Activated T-helper 1 cell treated with anti-CD3 and anti-CD28 coated beads, Interleukin-12 subunit alpha, Interleukin-12 subunit beta, Interleukin-2, Interleukin-4 antibody, amounts not matched to agents 30 ng/mL and 10 ng/mL and 1 ng/mL, durations not matched to agents 14 hours and 24 hours and 36 hours (primary cell): ENCODE data around the gene SLC6A18. TPM values are rescaled to one million over a fixed set of nuclear protein-coding genes. Genes with fewer than 3 reads are reported as not detected.

Source experiments
- DNase-seq: peaks from one replicate; pipeline ENCODE4 v3.0.0; 2021; ENCODE audit warnings: low spot score
- H3K27ac Mint-ChIP-seq: one replicate; pipeline ENCODE4 v1.8.0; 2021; ENCODE audit warnings: mild to moderate bottlenecking, mixed read lengths
- H3K27me3 Mint-ChIP-seq: one replicate; pipeline ENCODE4 v1.8.0; 2022; ENCODE audit warnings: mild to moderate bottlenecking, moderate library complexity, mixed read lengths; ENCODE audit not compliant: insufficient read depth
- H3K36me3 Mint-ChIP-seq: one replicate; pipeline ENCODE4 v1.8.0; 2021; ENCODE audit warnings: low read depth, mixed read lengths
- H3K4me1 Mint-ChIP-seq: one replicate; pipeline ENCODE4 v1.8.0; 2021; ENCODE audit warnings: low read depth, mixed read lengths
- H3K4me3 Mint-ChIP-seq: one replicate; pipeline ENCODE4 v1.8.0; 2021; ENCODE audit warnings: mild to moderate bottlenecking, moderate library complexity, mixed read lengths
- H3K9me3 Mint-ChIP-seq: one replicate; pipeline ENCODE4 v1.8.0; 2021; ENCODE audit warnings: mixed read lengths
- intact Hi-C: fragments of 100-400 bp; cut with micrococcal nuclease; formaldehyde crosslinking; loops from one replicate; pipeline ENCODE4 v1.15.1; 2024
- total RNA-seq: library from RNA; stranded (reverse); gene quantifications from 2 replicates; pipeline ENCODE4 v1.2.3, GENCODE V29; 2022

Gene SLC6A18
- total RNA-seq, 1 donor from 2014 or later: not detected

- intact Hi-C loops: no loop called here
These were observed 6.7 kb upstream of the SLC6A18 start for GRCh38 chr5:1218351-1219080.

GRCh38 chr5:1219098-1219767 is 5.9 kb upstream of the SLC6A18 start:
- no peak for DNase-seq
- Mint-ChIP-seq H3K9me3 (no peaks in the 10 kb centered on the region), H3K36me3 (no peaks in the 10 kb centered on the region), H3K27me3 (no peaks in the 10 kb centered on the region), H3K4me1 (no peaks in the 10 kb centered on the region), H3K27ac (no peak overlapping the region), H3K4me3 (no peak overlapping the region)
- intact Hi-C loops: no loop called here

More at GRCh38 chr5:1218351-1219080, 6.7 kb upstream of the SLC6A18 start:
- no peaks in the 10 kb centered on the region for H3K27me3 Mint-ChIP-seq
- no peak overlapping the region for H3K27ac Mint-ChIP-seq
- no peak overlapping the region for H3K4me3 Mint-ChIP-seq
- H3K36me3 Mint-ChIP-seq: no peaks in the 10 kb centered on the region
- H3K4me1 Mint-ChIP-seq: no peaks in the 10 kb centered on the region
- DNase-seq: no peak
- H3K9me3 Mint-ChIP-seq: no peaks in the 10 kb centered on the region

- Mint-ChIP-seq H3K27me3 (no peaks in the 10 kb centered on the region), H3K27ac (no peak overlapping the region), H3K4me3 (no peak overlapping the region), H3K9me3 (no peaks in the 10 kb centered on the region), H3K36me3 (no peaks in the 10 kb centered on the region), H3K4me1 (no peaks in the 10 kb centered on the region)
- intact Hi-C loops: no loop called here
- DNase-seq: no peak
These were observed 5.4 kb upstream of the SLC6A18 start for GRCh38 chr5:1219768-1220100.

GRCh38 chr5:1220351-1220750 is 4.8 kb upstream of the SLC6A18 start:
- no peak overlapping the region for H3K4me3 Mint-ChIP-seq
- H3K27ac Mint-ChIP-seq: no peak overlapping the region
- H3K27me3 Mint-ChIP-seq: no peaks in the 10 kb centered on the region
- intact Hi-C loops: no loop called here
- no peaks in the 10 kb centered on the region for H3K9me3 Mint-ChIP-seq
- no peaks in the 10 kb centered on the region for H3K4me1 Mint-ChIP-seq
- no peaks in the 10 kb centered on the region for H3K36me3 Mint-ChIP-seq
- no peak for DNase-seq

GRCh38 chr5:1220831-1221230 is 4.3 kb upstream of the SLC6A18 start:
- H3K4me3 Mint-ChIP-seq: no peak overlapping the region

GRCh38 chr5:1221721-1222120 is 3.5 kb upstream of the SLC6A18 start:
- H3K27ac Mint-ChIP-seq: no peak overlapping the region
- H3K36me3 Mint-ChIP-seq: no peaks in the 10 kb centered on the region
- no peaks in the 10 kb centered on the region for H3K27me3 Mint-ChIP-seq
- H3K9me3 Mint-ChIP-seq: no peaks in the 10 kb centered on the region
- intact Hi-C loops: no loop called here
- no peak overlapping the region for H3K4me3 Mint-ChIP-seq
- no peaks in the 10 kb centered on the region for H3K4me1 Mint-ChIP-seq
- no peak for DNase-seq

More at GRCh38 chr5:1220831-1221230, 4.3 kb upstream of the SLC6A18 start:
- Mint-ChIP-seq H3K27ac (no peak overlapping the region), H3K9me3 (no peaks in the 10 kb centered on the region), H3K4me1 (no peaks in the 10 kb centered on the region), H3K27me3 (no peaks in the 10 kb centered on the region), H3K36me3 (no peaks in the 10 kb centered on the region)
- intact Hi-C loops: no loop called here
- DNase-seq: no peak

- intact Hi-C loops: no loop called here
- no peak overlapping the region for H3K4me3 Mint-ChIP-seq
- no peaks in the 10 kb centered on the region for H3K27me3 Mint-ChIP-seq
- no peaks in the 10 kb centered on the region for H3K9me3 Mint-ChIP-seq
- no peaks in the 10 kb centered on the region for H3K36me3 Mint-ChIP-seq
- no peak for DNase-seq
- no peak overlapping the region for H3K27ac Mint-ChIP-seq
- no peaks in the 10 kb centered on the region for H3K4me1 Mint-ChIP-seq
These were observed 3.0 kb upstream of the SLC6A18 start for GRCh38 chr5:1222147-1222546.

GRCh38 chr5:1222621-1223277 is 2.4 kb upstream of the SLC6A18 start:
- no peak for DNase-seq
- Mint-ChIP-seq H3K36me3 (no peaks in the 10 kb centered on the region), H3K4me1 (peaks cover 3% of the 10 kb centered on the region), H3K27me3 (no peaks in the 10 kb centered on the region), H3K9me3 (no peaks in the 10 kb centered on the region), H3K4me3 (no peak overlapping the region), H3K27ac (no peak overlapping the region)
- intact Hi-C loops: no loop called here

- Mint-ChIP-seq H3K36me3 (no peaks in the 10 kb centered on the region), H3K27me3 (no peaks in the 10 kb centered on the region), H3K4me3 (no peak overlapping the region), H3K4me1 (peaks cover 3% of the 10 kb centered on the region), H3K27ac (no peak overlapping the region), H3K9me3 (no peaks in the 10 kb centered on the region)
- intact Hi-C loops: no loop called here
- no peak for DNase-seq
These were observed 1.9 kb upstream of the SLC6A18 start for GRCh38 chr5:1223278-1223670.

- no peak for DNase-seq
- Mint-ChIP-seq H3K9me3 (no peaks in the 10 kb centered on the region), H3K27me3 (peaks cover 4% of the 10 kb centered on the region), H3K4me3 (no peak overlapping the region), H3K36me3 (no peaks in the 10 kb centered on the region), H3K4me1 (peaks cover 3% of the 10 kb centered on the region), H3K27ac (no peak overlapping the region)
- intact Hi-C loops: no loop called here
These were observed 550 bp upstream of the SLC6A18 start for GRCh38 chr5:1224631-1225030.

- DNase-seq: no peak
- intact Hi-C loops: no loop called here
- H3K27ac Mint-ChIP-seq: no peak overlapping the region
- no peaks in the 10 kb centered on the region for H3K9me3 Mint-ChIP-seq
- H3K4me1 Mint-ChIP-seq: peaks cover 3% of the 10 kb centered on the region
- no peaks in the 10 kb centered on the region for H3K36me3 Mint-ChIP-seq
- no peak overlapping the region for H3K4me3 Mint-ChIP-seq
- H3K27me3 Mint-ChIP-seq: peaks cover 4% of the 10 kb centered on the region
These were observed 1.1 kb downstream of the SLC6A18 start for GRCh38 chr5:1226231-1226630.

GRCh38 chr5:1226839-1227581 is 1.8 kb downstream of the SLC6A18 start:
- DNase-seq: no peak
- Mint-ChIP-seq H3K36me3 (no peaks in the 10 kb centered on the region), H3K27me3 (peaks cover 4% of the 10 kb centered on the region), H3K4me3 (no peak overlapping the region), H3K9me3 (no peaks in the 10 kb centered on the region), H3K27ac (no peak overlapping the region), H3K4me1 (peaks cover 3% of the 10 kb centered on the region)
- intact Hi-C loops: no loop called here

GRCh38 chr5:1227667-1228066 is 2.5 kb downstream of the SLC6A18 start:
- peaks cover 3% of the 10 kb centered on the region for H3K4me1 Mint-ChIP-seq
- H3K36me3 Mint-ChIP-seq: no peaks in the 10 kb centered on the region
- no peaks in the 10 kb centered on the region for H3K9me3 Mint-ChIP-seq
- H3K27me3 Mint-ChIP-seq: peaks cover 4% of the 10 kb centered on the region
- H3K27ac Mint-ChIP-seq: no peak overlapping the region
- intact Hi-C loops: no loop called here
- no peak for DNase-seq
- H3K4me3 Mint-ChIP-seq: no peak overlapping the region
